ENCODE data around the gene CTDP1. TPM values are rescaled to one million over a fixed set of nuclear protein-coding genes. Genes with fewer than 3 reads are reported as not detected.

CTDP1 gene
- total RNA-seq, 1 donor from 2014 or later, result 23.9 TPM

DNA sequence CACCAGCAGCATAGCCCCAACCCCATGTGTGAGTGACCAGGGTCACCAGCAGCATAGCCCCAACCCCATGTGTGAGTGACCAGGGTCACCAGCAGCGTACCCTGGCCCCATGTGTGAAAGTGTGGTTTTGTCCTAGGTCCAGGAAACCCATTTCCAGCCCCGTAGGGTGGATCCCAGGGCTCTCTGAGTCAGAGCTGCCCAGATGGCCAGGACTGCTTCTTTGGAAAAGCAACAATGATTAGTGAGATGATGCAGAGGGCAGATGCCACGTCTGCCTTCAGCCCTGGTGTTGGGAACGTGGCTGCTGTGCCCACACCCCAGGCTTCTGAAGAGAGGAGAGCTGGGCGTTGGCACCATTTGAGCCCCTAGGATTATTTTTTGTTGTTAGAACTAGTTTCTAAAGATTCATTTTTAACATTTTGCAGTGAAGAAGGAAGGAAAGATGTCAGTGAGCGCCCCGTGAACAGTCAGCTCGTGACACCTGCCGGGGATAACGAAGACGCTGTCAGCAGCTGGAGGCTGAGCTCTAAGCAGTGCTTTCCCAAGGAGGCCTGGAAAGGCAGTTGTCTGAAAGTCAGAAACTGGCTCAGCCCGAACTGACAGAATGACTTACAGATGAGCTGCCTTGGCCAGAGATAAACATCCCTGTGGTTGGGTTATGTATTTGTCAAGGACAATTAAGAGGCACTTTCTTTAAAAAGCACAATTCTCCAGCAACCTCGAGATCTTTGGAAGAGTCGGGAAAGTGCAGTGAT lies 86.1 kb downstream of the CTDP1 start:
- H3K4me3 Mint-ChIP-seq (ENCODE audit: low read depth), result no peak overlapping the region
- H3K27ac Mint-ChIP-seq, result no peak overlapping the region
- no peaks in the 10 kb centered on the region for H3K36me3 Mint-ChIP-seq (ENCODE audit: insufficient read depth)
- H3K9me3 Mint-ChIP-seq (ENCODE audit: low read depth), result peaks cover 17% of the 10 kb centered on the region
- H3K27me3 Mint-ChIP-seq, result peaks cover 15% of the 10 kb centered on the region
- TF ChIP-seq, protein P1, sequence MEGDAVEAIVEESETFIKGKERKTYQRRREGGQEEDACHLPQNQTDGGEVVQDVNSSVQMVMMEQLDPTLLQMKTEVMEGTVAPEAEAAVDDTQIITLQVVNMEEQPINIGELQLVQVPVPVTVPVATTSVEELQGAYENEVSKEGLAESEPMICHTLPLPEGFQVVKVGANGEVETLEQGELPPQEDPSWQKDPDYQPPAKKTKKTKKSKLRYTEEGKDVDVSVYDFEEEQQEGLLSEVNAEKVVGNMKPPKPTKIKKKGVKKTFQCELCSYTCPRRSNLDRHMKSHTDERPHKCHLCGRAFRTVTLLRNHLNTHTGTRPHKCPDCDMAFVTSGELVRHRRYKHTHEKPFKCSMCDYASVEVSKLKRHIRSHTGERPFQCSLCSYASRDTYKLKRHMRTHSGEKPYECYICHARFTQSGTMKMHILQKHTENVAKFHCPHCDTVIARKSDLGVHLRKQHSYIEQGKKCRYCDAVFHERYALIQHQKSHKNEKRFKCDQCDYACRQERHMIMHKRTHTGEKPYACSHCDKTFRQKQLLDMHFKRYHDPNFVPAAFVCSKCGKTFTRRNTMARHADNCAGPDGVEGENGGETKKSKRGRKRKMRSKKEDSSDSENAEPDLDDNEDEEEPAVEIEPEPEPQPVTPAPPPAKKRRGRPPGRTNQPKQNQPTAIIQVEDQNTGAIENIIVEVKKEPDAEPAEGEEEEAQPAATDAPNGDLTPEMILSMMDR (IDR thresholded peaks at IDR 0.05; ENCODE audit: unreplicated experiment), result no peak
- no peak for DNase-seq (ENCODE audit: low spot score, unreplicated experiment)
- H3K4me1 Mint-ChIP-seq (ENCODE audit: low read depth), result no peaks in the 10 kb centered on the region

GRCh38 chr18:79766308-79766707 lies 86.7 kb downstream of the CTDP1 start:
- H3K27ac Mint-ChIP-seq, result no peak overlapping the region
- TF ChIP-seq, protein P1 (IDR thresholded peaks at IDR 0.05; ENCODE audit: unreplicated experiment), result no peak
- H3K9me3 Mint-ChIP-seq (ENCODE audit: low read depth), result peaks cover 14% of the 10 kb centered on the region
- H3K27me3 Mint-ChIP-seq, result peaks cover 15% of the 10 kb centered on the region
- H3K4me1 Mint-ChIP-seq (ENCODE audit: low read depth), result no peaks in the 10 kb centered on the region
- H3K36me3 Mint-ChIP-seq (ENCODE audit: insufficient read depth), result no peaks in the 10 kb centered on the region
- no peak overlapping the region for H3K4me3 Mint-ChIP-seq (ENCODE audit: low read depth)
- DNase-seq (ENCODE audit: low spot score, unreplicated experiment), result no peak

- Mint-ChIP-seq H3K9me3 (ENCODE audit: low read depth) (peaks cover 8% of the 10 kb centered on the region), H3K27me3 (peaks cover 27% of the 10 kb centered on the region), H3K36me3 (ENCODE audit: insufficient read depth) (no peaks in the 10 kb centered on the region), H3K27ac (no peak overlapping the region), H3K4me3 (ENCODE audit: low read depth) (no peak overlapping the region), H3K4me1 (ENCODE audit: low read depth) (no peaks in the 10 kb centered on the region)
- TF ChIP-seq, protein P1 (IDR thresholded peaks at IDR 0.05; ENCODE audit: unreplicated experiment), result no peak
- no peak for DNase-seq (ENCODE audit: low spot score, unreplicated experiment)
These were observed 89.1 kb downstream of the CTDP1 start for GRCh38 chr18:79768745-79769144.

DNA sequence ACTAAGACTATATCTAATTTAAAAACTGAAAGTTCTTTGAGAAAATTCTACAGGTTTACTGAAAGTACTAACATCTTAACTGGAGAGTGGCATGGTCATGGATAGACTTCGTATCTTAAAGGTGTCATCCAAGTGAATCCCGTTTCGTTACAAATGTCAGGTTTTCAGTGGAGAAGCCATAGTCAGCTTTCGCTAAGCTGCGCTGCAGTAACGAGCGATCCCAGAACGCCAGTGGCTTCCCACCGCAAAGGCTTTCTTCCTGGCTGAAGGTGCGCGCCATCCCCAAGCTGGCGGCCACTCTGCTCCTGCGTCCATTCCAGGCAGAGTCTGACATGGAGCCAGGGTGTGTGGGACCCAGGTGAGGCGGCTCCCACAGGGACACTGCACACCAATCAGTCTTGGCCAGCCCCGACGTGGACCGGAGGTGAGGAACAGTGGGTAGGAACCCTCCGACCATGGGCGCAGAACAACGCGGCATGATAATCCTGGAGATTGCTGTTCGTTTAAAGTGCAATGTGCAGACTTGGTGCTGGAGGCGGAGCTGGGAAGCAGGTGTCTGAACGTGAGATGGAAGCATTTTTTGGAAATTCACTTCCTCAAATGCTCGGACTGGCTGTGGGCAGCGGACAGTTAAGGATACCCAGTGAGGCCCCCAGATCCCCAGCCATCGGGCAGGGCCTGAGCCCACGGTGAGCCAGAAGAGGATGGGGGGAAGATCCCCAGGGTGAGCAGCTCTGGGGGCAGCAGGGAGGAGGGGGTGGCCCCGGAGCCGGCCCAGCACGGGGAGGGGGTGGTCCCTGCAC lies 90.3 kb downstream of the CTDP1 start:
- H3K9me3 Mint-ChIP-seq (ENCODE audit: low read depth), result peaks cover 8% of the 10 kb centered on the region
- DNase-seq (ENCODE audit: low spot score, unreplicated experiment), result no peak
- TF ChIP-seq, protein P1 (IDR thresholded peaks at IDR 0.05; ENCODE audit: unreplicated experiment), result no peak
- no peak overlapping the region for H3K27ac Mint-ChIP-seq
- H3K36me3 Mint-ChIP-seq (ENCODE audit: insufficient read depth), result no peaks in the 10 kb centered on the region
- no peak overlapping the region for H3K4me3 Mint-ChIP-seq (ENCODE audit: low read depth)
- H3K27me3 Mint-ChIP-seq, result peaks cover 31% of the 10 kb centered on the region
- H3K4me1 Mint-ChIP-seq (ENCODE audit: low read depth), result no peaks in the 10 kb centered on the region

DNA sequence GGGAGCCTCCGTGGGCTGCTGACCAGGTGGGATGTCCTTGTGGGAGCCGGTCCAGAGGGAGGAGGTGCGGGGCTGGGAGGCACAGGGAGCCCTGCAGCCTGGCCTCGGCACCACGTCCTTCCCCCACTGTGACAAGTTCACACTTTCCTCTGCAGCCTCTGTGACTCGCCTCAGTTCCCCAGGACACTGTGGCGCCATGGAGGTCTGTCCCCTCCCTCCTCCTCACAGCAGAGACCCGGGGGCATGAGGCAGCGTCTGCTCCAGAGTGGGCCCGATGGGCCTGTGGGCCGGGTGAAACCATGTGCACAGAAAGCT lies 90.9 kb downstream of the CTDP1 start:
- H3K4me1 Mint-ChIP-seq (ENCODE audit: low read depth), result no peaks in the 10 kb centered on the region

More for the DNA sequence above, 90.9 kb downstream of the CTDP1 start:
- DNase-seq (ENCODE audit: low spot score, unreplicated experiment), result no peak
- no peak overlapping the region for H3K27ac Mint-ChIP-seq
- peaks cover 34% of the 10 kb centered on the region for H3K27me3 Mint-ChIP-seq
- H3K36me3 Mint-ChIP-seq (ENCODE audit: insufficient read depth), result no peaks in the 10 kb centered on the region
- H3K9me3 Mint-ChIP-seq (ENCODE audit: low read depth), result peaks cover 8% of the 10 kb centered on the region
- TF ChIP-seq, protein P1 (IDR thresholded peaks at IDR 0.05; ENCODE audit: unreplicated experiment), result no peak
- no peak overlapping the region for H3K4me3 Mint-ChIP-seq (ENCODE audit: low read depth)

All from progenitor cell of endocrine pancreas (in vitro differentiated cells).